Measurements from ENCODE around the gene TMEM273.

TMEM273 gene

GRCh38 chr10:49138361-49138891 lies 49.8 kb downstream of the TMEM273 start (continued):
- TF ChIP-seq, protein P1, sequence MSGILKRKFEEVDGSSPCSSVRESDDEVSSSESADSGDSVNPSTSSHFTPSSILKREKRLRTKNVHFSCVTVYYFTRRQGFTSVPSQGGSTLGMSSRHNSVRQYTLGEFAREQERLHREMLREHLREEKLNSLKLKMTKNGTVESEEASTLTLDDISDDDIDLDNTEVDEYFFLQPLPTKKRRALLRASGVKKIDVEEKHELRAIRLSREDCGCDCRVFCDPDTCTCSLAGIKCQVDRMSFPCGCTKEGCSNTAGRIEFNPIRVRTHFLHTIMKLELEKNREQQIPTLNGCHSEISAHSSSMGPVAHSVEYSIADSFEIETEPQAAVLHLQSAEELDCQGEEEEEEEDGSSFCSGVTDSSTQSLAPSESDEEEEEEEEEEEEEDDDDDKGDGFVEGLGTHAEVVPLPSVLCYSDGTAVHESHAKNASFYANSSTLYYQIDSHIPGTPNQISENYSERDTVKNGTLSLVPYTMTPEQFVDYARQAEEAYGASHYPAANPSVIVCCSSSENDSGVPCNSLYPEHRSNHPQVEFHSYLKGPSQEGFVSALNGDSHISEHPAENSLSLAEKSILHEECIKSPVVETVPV (CRISPR knock-in tag; IDR thresholded peaks at IDR 0.05): no peak
- TF ChIP-seq ARNTL (CRISPR knock-in tag; IDR thresholded peaks at IDR 0.05; ENCODE audit: borderline replicate concordance, low read depth) (no peak), ZFP30 (CRISPR knock-in tag; IDR thresholded peaks at IDR 0.05) (no peak), ZC3H10 (CRISPR knock-in tag; IDR thresholded peaks at IDR 0.05) (no peak)

DNA sequence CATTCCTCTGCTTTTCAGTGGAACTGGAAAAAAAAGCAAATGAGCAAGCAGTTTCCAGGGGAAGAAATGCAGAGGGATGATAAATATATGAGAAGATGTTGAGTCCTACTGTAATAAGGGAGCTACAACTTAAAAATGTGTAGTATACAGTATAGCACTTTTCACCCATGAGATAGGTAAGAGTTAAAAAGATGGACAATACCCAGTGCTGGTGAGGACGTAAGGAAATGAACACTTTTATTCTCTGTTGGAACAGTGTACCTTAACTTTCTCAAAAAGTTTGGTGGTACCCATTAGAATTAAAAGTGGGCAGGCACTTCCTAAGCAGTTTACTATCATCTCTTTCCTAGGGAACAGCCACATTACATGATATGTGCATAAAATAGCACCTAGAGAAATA lies 51.7 kb downstream of the TMEM273 start:
- TF ChIP-seq SNAI2 (CRISPR knock-in tag; IDR thresholded peaks at IDR 0.05) (no peak), PATZ1 (CRISPR knock-in tag; IDR thresholded peaks at IDR 0.05; ENCODE audit: borderline replicate concordance) (no peak), ARNTL (CRISPR knock-in tag; IDR thresholded peaks at IDR 0.05; ENCODE audit: borderline replicate concordance, low read depth) (no peak), CREB5 (CRISPR knock-in tag; IDR thresholded peaks at IDR 0.05; ENCODE audit: low read depth) (no peak), ESRRG (CRISPR knock-in tag; IDR thresholded peaks at IDR 0.05) (no peak), TCF4 (CRISPR knock-in tag; IDR thresholded peaks at IDR 0.05; ENCODE audit: borderline replicate concordance) (no peak), PPARA (CRISPR knock-in tag; IDR thresholded peaks at IDR 0.05; ENCODE audit: borderline replicate concordance) (no peak), RARB (CRISPR knock-in tag; IDR thresholded peaks at IDR 0.05) (no peak), ISL1 (CRISPR knock-in tag; IDR thresholded peaks at IDR 0.05) (no peak), CSDC2 (CRISPR knock-in tag; IDR thresholded peaks at IDR 0.05) (no peak), ZNF565 (CRISPR knock-in tag; conservative IDR thresholded peaks at IDR 0.05; ENCODE audit: low read depth) (no peak), OSR1 (CRISPR knock-in tag; IDR thresholded peaks at IDR 0.05) (no peak), ZC3H10 (CRISPR knock-in tag; IDR thresholded peaks at IDR 0.05) (no peak), ZNF8 (CRISPR knock-in tag; IDR thresholded peaks at IDR 0.05) (no peak)
- TF ChIP-seq, protein P2, sequence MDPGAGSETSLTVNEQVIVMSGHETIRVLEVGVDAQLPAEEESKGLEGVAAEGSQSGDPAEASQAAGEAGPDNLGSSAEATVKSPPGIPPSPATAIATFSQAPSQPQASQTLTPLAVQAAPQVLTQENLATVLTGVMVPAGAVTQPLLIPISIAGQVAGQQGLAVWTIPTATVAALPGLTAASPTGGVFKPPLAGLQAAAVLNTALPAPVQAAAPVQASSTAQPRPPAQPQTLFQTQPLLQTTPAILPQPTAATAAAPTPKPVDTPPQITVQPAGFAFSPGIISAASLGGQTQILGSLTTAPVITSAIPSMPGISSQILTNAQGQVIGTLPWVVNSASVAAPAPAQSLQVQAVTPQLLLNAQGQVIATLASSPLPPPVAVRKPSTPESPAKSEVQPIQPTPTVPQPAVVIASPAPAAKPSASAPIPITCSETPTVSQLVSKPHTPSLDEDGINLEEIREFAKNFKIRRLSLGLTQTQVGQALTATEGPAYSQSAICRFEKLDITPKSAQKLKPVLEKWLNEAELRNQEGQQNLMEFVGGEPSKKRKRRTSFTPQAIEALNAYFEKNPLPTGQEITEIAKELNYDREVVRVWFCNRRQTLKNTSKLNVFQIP (CRISPR knock-in tag; IDR thresholded peaks at IDR 0.05; ENCODE audit: borderline replicate concordance, low read depth): no peak
- TF ChIP-seq, protein P1 (CRISPR knock-in tag; IDR thresholded peaks at IDR 0.05): no peak
- TF ChIP-seq, protein P3, sequence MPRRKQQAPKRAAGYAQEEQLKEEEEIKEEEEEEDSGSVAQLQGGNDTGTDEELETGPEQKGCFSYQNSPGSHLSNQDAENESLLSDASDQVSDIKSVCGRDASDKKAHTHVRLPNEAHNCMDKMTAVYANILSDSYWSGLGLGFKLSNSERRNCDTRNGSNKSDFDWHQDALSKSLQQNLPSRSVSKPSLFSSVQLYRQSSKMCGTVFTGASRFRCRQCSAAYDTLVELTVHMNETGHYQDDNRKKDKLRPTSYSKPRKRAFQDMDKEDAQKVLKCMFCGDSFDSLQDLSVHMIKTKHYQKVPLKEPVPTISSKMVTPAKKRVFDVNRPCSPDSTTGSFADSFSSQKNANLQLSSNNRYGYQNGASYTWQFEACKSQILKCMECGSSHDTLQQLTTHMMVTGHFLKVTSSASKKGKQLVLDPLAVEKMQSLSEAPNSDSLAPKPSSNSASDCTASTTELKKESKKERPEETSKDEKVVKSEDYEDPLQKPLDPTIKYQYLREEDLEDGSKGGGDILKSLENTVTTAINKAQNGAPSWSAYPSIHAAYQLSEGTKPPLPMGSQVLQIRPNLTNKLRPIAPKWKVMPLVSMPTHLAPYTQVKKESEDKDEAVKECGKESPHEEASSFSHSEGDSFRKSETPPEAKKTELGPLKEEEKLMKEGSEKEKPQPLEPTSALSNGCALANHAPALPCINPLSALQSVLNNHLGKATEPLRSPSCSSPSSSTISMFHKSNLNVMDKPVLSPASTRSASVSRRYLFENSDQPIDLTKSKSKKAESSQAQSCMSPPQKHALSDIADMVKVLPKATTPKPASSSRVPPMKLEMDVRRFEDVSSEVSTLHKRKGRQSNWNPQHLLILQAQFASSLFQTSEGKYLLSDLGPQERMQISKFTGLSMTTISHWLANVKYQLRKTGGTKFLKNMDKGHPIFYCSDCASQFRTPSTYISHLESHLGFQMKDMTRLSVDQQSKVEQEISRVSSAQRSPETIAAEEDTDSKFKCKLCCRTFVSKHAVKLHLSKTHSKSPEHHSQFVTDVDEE (CRISPR knock-in tag; IDR thresholded peaks at IDR 0.05): no peak
- ATAC-seq: no peak

All from SK-N-SH treated with all-trans-retinoic acid at 6 μM for 48 hours (cell line).